ENCODE results near the gene TP53INP2.
"Not testable (repeated sequence)": the region's sequence is repeated elsewhere in the genome, so short reads cannot be mapped to it uniquely, and the experiment has no call there.

Gene TP53INP2

GRCh38 chr20:34711813-34712430 lies 7.8 kb downstream of the TP53INP2 start:
- Histone ChIP-seq H3K4me2 (ENCODE audit: low read length) (no peak overlapping the region), H3F3A (ENCODE audit: control insufficient read depth, insufficient read depth) (peaks cover 9% of the 10 kb centered on the region), H3K4me1 (ENCODE audit: control insufficient read depth, low read length) (peaks cover 19% of the 10 kb centered on the region), H3K4me3 (ENCODE audit: low read length) (no peak overlapping the region), H3K27ac (ENCODE audit: low read depth, low read length) (no peak overlapping the region), H3K27me3 (ENCODE audit: control insufficient read depth, low read length) (0 out of 2 replicates have a peak, but pooled peaks cover 2% of the 10 kb centered on the region), H3K79me2 (ENCODE audit: control insufficient read depth, low read length) (no peaks in the 10 kb centered on the region), H3K36me3 (ENCODE audit: control insufficient read depth, low read length) (no peaks in the 10 kb centered on the region), H3K9me3 (ENCODE audit: control insufficient read depth, insufficient read depth, low read length) (no peaks in the 10 kb centered on the region), H4K20me1 (ENCODE audit: control insufficient read depth, insufficient read depth, low read depth, low read length) (no peaks in the 10 kb centered on the region), H3K9me2 (replicated peaks; ENCODE audit: control insufficient read depth, low read length) (no peaks in the 10 kb centered on the region)
- TF ChIP-seq, protein P1, sequence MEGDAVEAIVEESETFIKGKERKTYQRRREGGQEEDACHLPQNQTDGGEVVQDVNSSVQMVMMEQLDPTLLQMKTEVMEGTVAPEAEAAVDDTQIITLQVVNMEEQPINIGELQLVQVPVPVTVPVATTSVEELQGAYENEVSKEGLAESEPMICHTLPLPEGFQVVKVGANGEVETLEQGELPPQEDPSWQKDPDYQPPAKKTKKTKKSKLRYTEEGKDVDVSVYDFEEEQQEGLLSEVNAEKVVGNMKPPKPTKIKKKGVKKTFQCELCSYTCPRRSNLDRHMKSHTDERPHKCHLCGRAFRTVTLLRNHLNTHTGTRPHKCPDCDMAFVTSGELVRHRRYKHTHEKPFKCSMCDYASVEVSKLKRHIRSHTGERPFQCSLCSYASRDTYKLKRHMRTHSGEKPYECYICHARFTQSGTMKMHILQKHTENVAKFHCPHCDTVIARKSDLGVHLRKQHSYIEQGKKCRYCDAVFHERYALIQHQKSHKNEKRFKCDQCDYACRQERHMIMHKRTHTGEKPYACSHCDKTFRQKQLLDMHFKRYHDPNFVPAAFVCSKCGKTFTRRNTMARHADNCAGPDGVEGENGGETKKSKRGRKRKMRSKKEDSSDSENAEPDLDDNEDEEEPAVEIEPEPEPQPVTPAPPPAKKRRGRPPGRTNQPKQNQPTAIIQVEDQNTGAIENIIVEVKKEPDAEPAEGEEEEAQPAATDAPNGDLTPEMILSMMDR (IDR thresholded peaks at IDR 0.05; ENCODE audit: low read depth, low read length, poor library complexity, severe bottlenecking): no peak
- TF ChIP-seq EZH2phosphoT487 (IDR thresholded peaks at IDR 0.05; ENCODE audit: borderline replicate concordance, low read length): no peak

DNA sequence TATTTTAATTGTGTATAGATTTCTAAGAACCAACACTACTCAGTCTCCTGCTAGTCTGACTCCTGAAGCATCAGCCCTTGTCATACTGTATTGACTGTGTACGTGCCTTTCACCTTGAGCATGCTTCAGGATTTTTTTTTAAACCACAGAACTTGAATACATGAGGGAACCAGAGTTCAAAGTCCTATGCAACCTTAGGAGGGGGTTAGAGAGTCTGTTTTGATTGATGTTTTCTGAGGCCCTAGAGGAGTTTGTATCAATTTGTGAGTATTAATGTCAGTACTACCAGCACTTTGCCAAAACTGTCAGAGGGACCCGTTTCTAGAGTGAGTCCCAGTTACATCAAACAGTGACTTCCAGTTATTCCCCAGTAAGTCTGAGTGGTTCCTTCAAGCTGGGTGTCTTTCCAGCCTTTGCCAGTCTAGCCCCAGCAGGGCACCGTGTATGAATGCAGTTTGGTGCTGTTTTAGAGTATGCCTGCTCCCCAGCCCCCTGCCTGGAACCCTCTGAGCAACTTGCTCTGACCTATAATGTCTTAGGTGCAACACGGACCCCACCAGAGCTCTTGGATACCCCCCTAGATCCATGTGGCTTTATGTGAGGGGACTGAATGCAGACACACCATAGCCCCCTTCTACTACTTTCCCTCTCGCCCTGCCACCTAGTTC lies 8.5 kb downstream of the TP53INP2 start:
- no peaks in the 10 kb centered on the region for H4K20me1 ChIP-seq (ENCODE audit: control insufficient read depth, insufficient read depth, low read depth, low read length)
- no peak overlapping the region for H3K27ac ChIP-seq (ENCODE audit: low read depth, low read length)
- H3K9me2 ChIP-seq (replicated peaks; ENCODE audit: control insufficient read depth, low read length): no peaks in the 10 kb centered on the region
- H3K4me1 ChIP-seq (ENCODE audit: control insufficient read depth, low read length): peaks cover 19% of the 10 kb centered on the region
- no peaks in the 10 kb centered on the region for H3K79me2 ChIP-seq (ENCODE audit: control insufficient read depth, low read length)
- no peaks in the 10 kb centered on the region for H3K36me3 ChIP-seq (ENCODE audit: control insufficient read depth, low read length)
- 0 out of 2 replicates have a peak, but pooled peaks cover 2% of the 10 kb centered on the region for H3K27me3 ChIP-seq (ENCODE audit: control insufficient read depth, low read length)
- no peak overlapping the region for H3K4me2 ChIP-seq (ENCODE audit: low read length)
- H3F3A ChIP-seq (ENCODE audit: control insufficient read depth, insufficient read depth): peaks cover 6% of the 10 kb centered on the region
- TF ChIP-seq, protein P1 (IDR thresholded peaks at IDR 0.05; ENCODE audit: low read depth, low read length, poor library complexity, severe bottlenecking): no peak
- no peak for TF ChIP-seq EZH2phosphoT487 (IDR thresholded peaks at IDR 0.05; ENCODE audit: borderline replicate concordance, low read length)
- H3K4me3 ChIP-seq (ENCODE audit: low read length): no peak overlapping the region
- no peaks in the 10 kb centered on the region for H3K9me3 ChIP-seq (ENCODE audit: control insufficient read depth, insufficient read depth, low read length)

- Histone ChIP-seq H3K4me2 (ENCODE audit: low read length) (no peak overlapping the region), H3F3A (ENCODE audit: control insufficient read depth, insufficient read depth) (no peaks in the 10 kb centered on the region; the same call in 1 of the 2 replicates)
Measured at GRCh38 chr20:34713194-34713943, 9.2 kb downstream of the TP53INP2 start.

GRCh38 chr20:34713944-34714515 lies 9.9 kb downstream of the TP53INP2 start:
- H4K20me1 ChIP-seq (ENCODE audit: control insufficient read depth, insufficient read depth, low read depth, low read length): not testable (repeated sequence)

More at GRCh38 chr20:34713194-34713943, 9.2 kb downstream of the TP53INP2 start:
- Histone ChIP-seq H3K9me2 (replicated peaks; ENCODE audit: control insufficient read depth, low read length) (no peaks in the 10 kb centered on the region), H3K79me2 (ENCODE audit: control insufficient read depth, low read length) (no peaks in the 10 kb centered on the region), H3K4me3 (ENCODE audit: low read length) (no peak overlapping the region), H3K27me3 (ENCODE audit: control insufficient read depth, low read length) (0 out of 2 replicates have a peak, but pooled peaks cover 2% of the 10 kb centered on the region), H3K27ac (ENCODE audit: low read depth, low read length) (no peak overlapping the region), H3K4me1 (ENCODE audit: control insufficient read depth, low read length) (peaks cover 14% of the 10 kb centered on the region), H3K9me3 (ENCODE audit: control insufficient read depth, insufficient read depth, low read length) (no peaks in the 10 kb centered on the region), H4K20me1 (ENCODE audit: control insufficient read depth, insufficient read depth, low read depth, low read length) (no peaks in the 10 kb centered on the region), H3K36me3 (ENCODE audit: control insufficient read depth, low read length) (no peaks in the 10 kb centered on the region; the same call in 1 of the 2 replicates)
- TF ChIP-seq, protein P1 (IDR thresholded peaks at IDR 0.05; ENCODE audit: low read depth, low read length, poor library complexity, severe bottlenecking): no peak
- TF ChIP-seq EZH2phosphoT487 (IDR thresholded peaks at IDR 0.05; ENCODE audit: borderline replicate concordance, low read length): no peak

More at GRCh38 chr20:34713944-34714515, 9.9 kb downstream of the TP53INP2 start:
- H3K4me2 ChIP-seq (ENCODE audit: low read length); H3K9me2 ChIP-seq (replicated peaks; ENCODE audit: control insufficient read depth, low read length); H3K36me3 ChIP-seq (ENCODE audit: control insufficient read depth, low read length); H3K9me3 ChIP-seq (ENCODE audit: control insufficient read depth, insufficient read depth, low read length); H3K27ac ChIP-seq (ENCODE audit: low read depth, low read length); H3K27me3 ChIP-seq (ENCODE audit: control insufficient read depth, low read length); H3F3A ChIP-seq (ENCODE audit: control insufficient read depth, insufficient read depth); H3K4me3 ChIP-seq (ENCODE audit: low read length); H3K79me2 ChIP-seq (ENCODE audit: control insufficient read depth, low read length): not testable (repeated sequence)
- H3K4me1 ChIP-seq (ENCODE audit: control insufficient read depth, low read length): peaks cover 13% of the 10 kb centered on the region
